Measurements from ENCODE around the gene OR4N2. TPM values are rescaled to one million over a fixed set of nuclear protein-coding genes. Genes with fewer than 3 reads are reported as not detected.
"Not testable (repeated sequence)": the region's sequence is repeated elsewhere in the genome, so short reads cannot be mapped to it uniquely, and the experiment has no call there.

The OR4N2 gene, protein sequence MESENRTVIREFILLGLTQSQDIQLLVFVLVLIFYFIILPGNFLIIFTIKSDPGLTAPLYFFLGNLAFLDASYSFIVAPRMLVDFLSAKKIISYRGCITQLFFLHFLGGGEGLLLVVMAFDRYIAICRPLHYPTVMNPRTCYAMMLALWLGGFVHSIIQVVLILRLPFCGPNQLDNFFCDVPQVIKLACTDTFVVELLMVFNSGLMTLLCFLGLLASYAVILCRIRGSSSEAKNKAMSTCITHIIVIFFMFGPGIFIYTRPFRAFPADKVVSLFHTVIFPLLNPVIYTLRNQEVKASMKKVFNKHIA
- polyA plus RNA-seq (2012; ENCODE audit: missing spikeins), result not detected

DNA sequence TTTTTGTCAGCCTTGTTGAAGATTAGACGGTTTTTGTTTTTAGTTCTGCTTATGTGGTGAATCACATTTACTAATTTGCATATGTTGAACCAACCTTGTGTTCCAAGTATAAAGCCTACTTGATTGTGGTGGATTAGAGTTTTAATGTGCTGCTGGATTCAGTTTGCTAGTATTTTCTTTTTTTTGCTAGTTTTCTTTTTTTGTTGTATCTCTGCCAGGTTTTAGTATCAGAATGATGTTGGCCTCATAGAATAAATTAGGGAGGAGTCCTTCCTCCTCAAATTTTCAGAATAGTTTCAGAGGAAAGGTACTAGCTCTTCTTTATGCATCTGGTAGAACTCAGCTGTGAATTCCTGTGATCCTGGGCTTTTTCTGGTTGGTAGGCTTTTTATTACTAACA, at the start of gene OR4N2:
OR4N2 (plus strand) TSS at position 301 of the 400 bp plus-strand sequence. CDS start 23,679 bp downstream, outside the sequence.
- not testable (repeated sequence) for FAIRE-seq

GRCh38 chr14:19754172-19754571, 49.4 kb upstream of the OR4N2 start:
- TF ChIP-seq POLR2AphosphoS5 (IDR thresholded peaks at IDR 0.05; ENCODE audit: low read depth, low read length), result no peak
- no peak for TF ChIP-seq TAF1 (IDR thresholded peaks at IDR 0.05; ENCODE audit: borderline replicate concordance, low read depth, low read length)
- no peak for TF ChIP-seq POLR2A (IDR thresholded peaks at IDR 0.05; ENCODE audit: low read depth, low read length)
- FAIRE-seq (no peak), DNase-seq (ENCODE audit: insufficient read length) (no peak)

More for the DNA sequence above, at the start of gene OR4N2:
- DNase-seq (ENCODE audit: insufficient read length), result not testable (repeated sequence)

DNA sequence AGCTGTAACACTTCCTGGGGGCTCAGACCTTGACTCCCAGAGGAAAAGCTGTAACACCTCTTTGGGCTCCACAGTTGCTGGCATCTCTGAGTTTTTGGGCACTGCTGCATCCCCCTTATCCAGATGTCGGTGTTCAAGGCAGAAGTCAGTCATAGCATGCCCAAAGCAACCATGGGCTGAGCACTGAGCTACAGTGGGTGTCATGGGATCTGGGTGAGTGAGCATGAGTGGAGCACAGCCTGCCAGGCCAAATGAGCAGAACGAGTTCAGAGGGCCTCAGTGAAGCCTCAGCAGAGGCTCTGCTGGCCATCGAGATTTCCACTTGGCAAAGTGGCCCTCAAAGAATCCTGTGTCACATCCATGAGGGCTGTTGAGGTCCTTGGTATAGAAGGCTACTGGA, 32.1 kb upstream of the OR4N2 start:
- not testable (repeated sequence) for FAIRE-seq; DNase-seq (ENCODE audit: insufficient read length)

DNA sequence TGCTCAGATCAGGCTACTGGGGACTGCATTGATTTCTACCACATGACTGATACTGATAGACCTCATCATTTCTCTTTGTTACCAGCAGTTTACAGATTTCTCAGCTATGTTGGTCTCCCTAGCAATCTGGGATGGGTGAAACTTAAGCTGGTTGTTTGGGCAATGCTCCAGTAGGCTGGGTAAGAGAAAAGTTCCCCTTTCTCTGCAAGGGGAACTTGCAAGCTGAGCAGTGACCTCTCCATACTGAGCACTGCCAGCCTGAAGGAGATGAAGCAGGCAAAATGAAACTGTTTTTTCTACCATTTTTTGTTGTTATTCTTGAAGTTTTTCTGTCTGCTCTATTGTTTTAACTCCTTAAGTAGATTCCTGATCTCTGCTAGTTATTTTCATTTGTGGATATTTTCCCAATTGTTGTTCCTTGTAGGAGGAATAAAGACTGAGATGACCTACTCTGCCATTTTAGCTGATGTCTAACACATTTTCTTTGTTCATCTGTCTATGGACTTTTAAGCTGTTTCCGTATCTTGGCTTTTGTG, 31.6 kb upstream of the OR4N2 start:
- TF ChIP-seq POLR2A (IDR thresholded peaks at IDR 0.05; ENCODE audit: low read depth, low read length) (no peak), TAF1 (IDR thresholded peaks at IDR 0.05; ENCODE audit: borderline replicate concordance, low read depth, low read length) (no peak), POLR2AphosphoS5 (IDR thresholded peaks at IDR 0.05; ENCODE audit: low read depth, low read length) (no peak)
- no peak for FAIRE-seq
- no peak for DNase-seq (ENCODE audit: insufficient read length)

DNA sequence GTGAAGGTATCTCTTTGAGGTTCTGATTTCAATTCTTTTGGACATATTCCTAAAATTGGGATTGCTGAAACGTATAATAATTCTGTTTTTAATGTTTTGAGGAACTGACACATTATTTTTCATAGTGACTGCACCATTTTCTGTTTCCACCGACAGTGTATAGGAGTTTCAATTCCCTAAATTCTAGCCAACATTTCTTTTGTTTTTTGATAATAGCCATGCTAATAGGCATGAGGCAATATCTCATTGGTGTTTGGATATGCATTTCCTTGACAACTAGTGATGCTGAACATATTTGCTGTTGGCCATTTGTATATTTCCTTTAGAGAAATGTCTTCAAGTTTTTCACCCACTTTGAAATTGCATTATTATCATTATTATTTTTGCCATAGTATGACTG, 31.1 kb upstream of the OR4N2 start:
- not testable (repeated sequence) for FAIRE-seq; DNase-seq (ENCODE audit: insufficient read length)

GRCh38 chr14:19773204-19773603, 30.4 kb upstream of the OR4N2 start, which contains the start of gene OR4M1:
Gene OR4M1, plus strand, starts transcription at chr14:19773504. Its CDS starts 6,819 bp downstream, at chr14:19780323.
- not testable (repeated sequence) for DNase-seq (ENCODE audit: insufficient read length); FAIRE-seq

DNA sequence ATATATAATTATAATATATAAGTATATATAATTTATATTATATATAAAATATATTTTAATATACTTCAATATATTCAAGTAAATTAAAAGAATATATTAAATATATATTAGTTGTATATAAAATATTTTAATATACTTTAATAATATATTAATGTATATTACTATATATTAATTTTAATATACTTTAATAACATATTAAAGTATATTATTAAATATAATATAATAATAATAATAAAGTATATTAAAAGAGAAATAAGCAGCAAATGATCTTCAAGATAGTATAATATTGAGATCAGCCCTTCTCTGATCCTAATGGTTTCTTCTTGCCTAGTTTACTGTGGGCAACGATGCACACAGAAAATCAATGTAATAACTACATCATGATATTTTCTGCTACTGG, 28.0 kb upstream of the OR4N2 start:
- FAIRE-seq, result no peak
- DNase-seq (ENCODE audit: insufficient read length), result no peak
- TF ChIP-seq POLR2AphosphoS5 (IDR thresholded peaks at IDR 0.05; ENCODE audit: low read depth, low read length) (no peak), TAF1 (IDR thresholded peaks at IDR 0.05; ENCODE audit: borderline replicate concordance, low read depth, low read length) (no peak), POLR2A (IDR thresholded peaks at IDR 0.05; ENCODE audit: low read depth, low read length) (no peak)

- not testable (repeated sequence) for FAIRE-seq; DNase-seq (ENCODE audit: insufficient read length)
Measured at GRCh38 chr14:19785848-19786247, 17.7 kb upstream of the OR4N2 start.

- not testable (repeated sequence) for FAIRE-seq; DNase-seq (ENCODE audit: insufficient read length)
Measured at GRCh38 chr14:19787318-19787717, 16.3 kb upstream of the OR4N2 start.

DNA sequence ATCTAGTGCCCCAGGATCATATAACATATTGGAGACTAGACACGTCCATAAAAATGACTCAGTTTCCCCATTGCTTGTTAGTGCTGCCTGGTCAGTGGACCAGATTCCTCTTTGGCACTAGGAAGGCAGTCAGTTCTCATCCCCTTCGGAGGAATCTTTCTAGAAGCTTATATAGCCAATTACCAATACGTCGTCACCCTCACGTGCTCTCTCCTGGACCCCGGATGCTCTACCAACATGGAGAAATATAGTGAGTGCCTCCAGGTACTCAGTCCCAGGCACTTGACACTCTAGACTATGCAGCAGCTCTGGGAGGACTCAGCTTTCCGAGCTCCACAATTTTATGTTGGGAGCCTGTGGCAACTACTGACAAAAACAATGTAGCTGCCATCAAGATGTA, 15.4 kb upstream of the OR4N2 start:
- not testable (repeated sequence) for FAIRE-seq; DNase-seq (ENCODE audit: insufficient read length)

DNA sequence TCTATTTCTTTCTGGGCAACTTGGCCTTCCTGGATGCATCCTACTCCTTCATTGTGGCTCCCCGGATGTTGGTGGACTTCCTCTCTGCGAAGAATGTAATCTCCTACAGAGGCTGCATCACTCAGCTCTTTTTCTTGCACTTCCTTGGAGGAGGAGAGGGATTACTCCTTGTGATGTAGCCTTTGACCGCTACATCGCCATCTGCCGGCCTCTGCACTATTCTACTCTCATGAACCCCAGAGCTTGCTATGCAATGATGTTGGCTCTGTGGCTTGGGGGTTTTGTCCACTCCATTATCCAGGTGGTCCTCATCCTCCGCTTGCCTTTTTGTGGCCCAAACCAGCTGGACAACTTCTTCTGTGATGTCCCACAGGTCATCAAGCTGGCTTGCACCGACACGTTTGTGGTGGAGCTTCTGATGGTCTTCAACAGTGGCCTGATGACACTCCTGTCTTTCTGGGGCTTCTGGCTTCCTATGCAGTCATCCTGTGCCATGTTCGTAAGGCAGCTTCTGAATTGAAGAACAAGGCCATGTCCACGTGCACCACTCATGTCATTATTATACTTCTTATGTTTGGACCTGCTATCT, 7.0 kb upstream of the OR4N2 start:
- not testable (repeated sequence) for DNase-seq (ENCODE audit: insufficient read length); FAIRE-seq

DNA sequence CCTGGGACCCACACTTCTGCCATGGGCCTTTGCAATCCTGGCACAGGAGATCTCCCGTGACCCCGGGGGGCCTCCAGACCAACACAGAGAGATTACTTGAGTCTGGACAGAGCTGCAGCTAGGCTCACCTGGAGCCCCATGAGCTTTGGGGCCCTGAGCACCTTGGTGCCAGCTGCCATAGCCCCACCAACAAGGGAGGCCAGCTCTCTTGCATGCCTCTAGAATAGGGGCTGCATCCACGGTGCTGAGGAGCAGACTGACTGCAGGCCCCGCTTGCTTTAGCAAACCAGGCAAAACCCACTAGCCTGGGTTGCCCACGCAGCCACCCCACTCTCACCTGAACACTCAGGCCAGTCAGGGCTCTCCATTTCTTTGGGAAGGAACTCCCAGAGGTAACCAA, 3.7 kb upstream of the OR4N2 start:
- TF ChIP-seq POLR2AphosphoS5 (IDR thresholded peaks at IDR 0.05; ENCODE audit: low read depth, low read length) (no peak), TAF1 (IDR thresholded peaks at IDR 0.05; ENCODE audit: borderline replicate concordance, low read depth, low read length) (no peak), POLR2A (IDR thresholded peaks at IDR 0.05; ENCODE audit: low read depth, low read length) (no peak)
- DNase-seq (ENCODE audit: insufficient read length), result no peak
- no peak for FAIRE-seq

DNA sequence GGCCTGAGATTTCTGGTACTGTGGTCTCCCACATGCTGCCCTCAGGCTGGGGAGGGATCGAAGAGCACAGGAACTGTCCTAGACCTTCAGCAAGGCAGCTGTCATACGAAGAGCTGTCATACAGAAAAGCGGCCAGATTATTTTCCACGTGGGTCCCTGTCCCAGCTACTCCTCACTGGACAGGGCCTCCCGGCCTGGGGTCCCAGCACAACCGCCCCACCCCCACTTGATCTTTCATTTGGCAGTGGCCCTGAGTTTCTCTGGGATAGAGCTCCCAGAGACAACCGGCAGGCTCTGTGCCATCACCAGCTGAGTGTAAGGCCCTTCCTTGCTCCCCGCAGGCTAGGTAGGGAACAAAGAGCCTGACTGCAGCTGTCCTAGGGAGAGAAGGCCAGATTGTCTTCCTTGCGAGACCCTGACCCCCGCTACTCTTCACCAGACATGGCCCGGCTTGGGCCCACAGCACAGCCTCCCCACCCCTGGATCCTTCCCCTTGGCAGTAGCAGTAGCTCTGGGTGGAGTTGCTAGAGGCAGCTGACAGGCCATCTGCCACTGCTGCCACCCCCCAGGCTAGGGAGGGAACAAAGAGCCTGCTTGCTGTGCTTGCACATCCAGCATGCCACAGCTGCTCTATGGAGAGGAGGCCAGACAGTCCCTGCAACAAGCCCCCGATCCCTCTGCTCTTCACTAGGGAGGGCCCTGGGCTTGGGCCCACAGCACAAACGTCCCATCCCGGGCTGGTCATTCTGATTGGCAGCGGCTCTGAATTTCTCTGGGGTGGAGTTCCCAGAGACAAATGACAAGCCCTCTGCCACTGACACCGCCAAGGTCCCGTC, 3.1 kb upstream of the OR4N2 start:
- no peak for FAIRE-seq
- DNase-seq (ENCODE audit: insufficient read length), result no peak
- TF ChIP-seq TAF1 (IDR thresholded peaks at IDR 0.05; ENCODE audit: borderline replicate concordance, low read depth, low read length), result no peak
- no peak for TF ChIP-seq POLR2AphosphoS5 (IDR thresholded peaks at IDR 0.05; ENCODE audit: low read depth, low read length)
- TF ChIP-seq POLR2A (IDR thresholded peaks at IDR 0.05; ENCODE audit: low read depth, low read length), result no peak
